ENCODE data around the gene AP1M2. TPM values are rescaled to one million over a fixed set of nuclear protein-coding genes. Genes with fewer than 3 reads are reported as not detected.

Gene AP1M2
- not detected in 2 replicates for total RNA-seq

GRCh38 chr19:10587022-10587838, at the start of gene AP1M2:
Gene AP1M2 (minus strand): TSS chr19:10587312. CDS start chr19:10587231, 81 bp downstream.
- H3K4me3 Mint-ChIP-seq (ENCODE audit: low read depth) = no peak within 1 kb of the TSS
- H3K4me1 Mint-ChIP-seq (ENCODE audit: low read depth) = peaks cover 17% of the 10 kb centered on the region
- H3K27ac Mint-ChIP-seq = no peak within 1 kb of the TSS
- H3K9me3 Mint-ChIP-seq = no peaks in the 10 kb centered on the region
- peaks cover 19% of the 10 kb centered on the region for H3K27me3 Mint-ChIP-seq (ENCODE audit: low read depth)
- DNase-seq (ENCODE audit: low spot score) = no peak
- intact Hi-C loops (cut with micrococcal nuclease) = no loop called here
- H3K36me3 Mint-ChIP-seq (ENCODE audit: low read depth) = no peaks in the 10 kb centered on the region

DNA sequence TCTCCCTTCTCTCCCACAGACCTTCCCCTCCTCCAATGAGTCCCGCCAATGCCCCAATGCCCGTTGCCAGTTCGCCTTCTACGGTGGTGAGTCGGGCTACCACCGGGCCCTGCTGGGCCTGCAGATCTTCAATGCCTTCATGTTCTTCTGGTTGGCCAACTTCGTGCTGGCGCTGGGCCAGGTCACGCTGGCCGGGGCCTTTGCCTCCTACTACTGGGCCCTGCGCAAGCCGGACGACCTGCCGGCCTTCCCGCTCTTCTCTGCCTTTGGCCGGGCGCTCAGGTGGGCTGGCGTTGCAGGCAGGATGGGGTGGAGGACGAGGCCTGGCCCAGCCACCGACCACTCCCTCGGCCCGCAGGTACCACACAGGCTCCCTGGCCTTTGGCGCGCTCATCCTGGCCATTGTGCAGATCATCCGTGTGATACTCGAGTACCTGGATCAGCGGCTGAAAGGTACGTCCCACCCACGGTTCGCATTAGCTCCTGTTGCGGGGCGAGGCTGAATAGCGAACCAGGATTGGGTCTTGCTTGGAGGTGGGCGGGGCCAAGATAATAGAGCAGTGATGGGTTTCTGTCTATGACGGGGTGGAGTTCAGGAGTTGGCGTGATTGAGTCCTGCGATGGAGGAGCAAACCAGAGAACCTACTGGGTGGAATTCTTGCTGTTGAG, 49.3 kb upstream of the AP1M2 start:
- no peak overlapping the region for H3K4me3 Mint-ChIP-seq (ENCODE audit: low read depth)
- no peaks in the 10 kb centered on the region for H3K9me3 Mint-ChIP-seq
- peaks cover 10% of the 10 kb centered on the region for H3K4me1 Mint-ChIP-seq (ENCODE audit: low read depth)
- H3K27me3 Mint-ChIP-seq (ENCODE audit: low read depth) = no peaks in the 10 kb centered on the region
- H3K27ac Mint-ChIP-seq = no peak overlapping the region
- peaks cover 65% of the 10 kb centered on the region for H3K36me3 Mint-ChIP-seq (ENCODE audit: low read depth)
- DNase-seq (ENCODE audit: low spot score) = no peak
- intact Hi-C loops (cut with micrococcal nuclease) = no loop called here

DNA sequence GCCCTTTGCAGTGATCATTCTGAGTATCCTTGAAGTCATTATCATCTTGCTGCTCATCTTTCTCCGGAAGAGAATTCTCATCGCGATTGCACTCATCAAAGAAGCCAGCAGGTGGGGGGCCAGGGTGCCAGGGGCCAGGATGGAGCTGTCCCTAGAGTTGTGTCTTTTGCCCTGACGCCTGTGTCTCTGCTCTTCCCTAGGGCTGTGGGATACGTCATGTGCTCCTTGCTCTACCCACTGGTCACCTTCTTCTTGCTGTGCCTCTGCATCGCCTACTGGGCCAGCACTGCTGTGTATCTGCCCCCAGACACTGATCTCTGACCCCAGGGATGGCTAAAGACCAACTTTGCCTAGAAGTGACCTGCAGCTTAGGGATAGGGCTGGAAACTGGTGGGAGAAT, 47.9 kb upstream of the AP1M2 start:
- peaks cover 8% of the 10 kb centered on the region for H3K4me1 Mint-ChIP-seq (ENCODE audit: low read depth)
- intact Hi-C loops (cut with micrococcal nuclease) = no loop called here
- no peak overlapping the region for H3K4me3 Mint-ChIP-seq (ENCODE audit: low read depth)
- H3K27ac Mint-ChIP-seq = no peak overlapping the region
- no peaks in the 10 kb centered on the region for H3K9me3 Mint-ChIP-seq
- no peaks in the 10 kb centered on the region for H3K27me3 Mint-ChIP-seq (ENCODE audit: low read depth)
- H3K36me3 Mint-ChIP-seq (ENCODE audit: low read depth) = peaks cover 60% of the 10 kb centered on the region
- no peak for DNase-seq (ENCODE audit: low spot score)

DNA sequence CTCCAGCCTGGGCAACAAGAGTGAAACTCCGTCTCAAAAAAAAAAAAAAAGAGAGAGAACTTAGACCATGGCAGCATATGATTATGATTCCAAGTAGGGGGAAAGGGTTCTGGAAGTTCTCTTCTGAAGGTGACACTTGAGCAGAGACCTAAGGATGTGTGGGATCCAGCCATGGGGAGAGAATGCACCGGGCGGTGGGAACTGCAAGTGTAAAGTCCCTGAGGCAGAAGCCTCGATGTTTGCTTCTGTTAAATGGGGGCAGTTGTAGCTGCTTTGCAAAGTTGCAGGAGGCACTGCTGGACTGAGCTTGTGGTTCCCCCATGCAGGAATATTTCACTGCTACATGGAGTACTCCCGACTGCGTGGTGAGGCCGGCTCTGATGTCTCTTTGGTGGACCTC, 47.3 kb upstream of the AP1M2 start:
- H3K27ac Mint-ChIP-seq = no peak overlapping the region
- H3K27me3 Mint-ChIP-seq (ENCODE audit: low read depth) = no peaks in the 10 kb centered on the region
- no peak for DNase-seq (ENCODE audit: low spot score)
- H3K36me3 Mint-ChIP-seq (ENCODE audit: low read depth) = peaks cover 60% of the 10 kb centered on the region
- no peaks in the 10 kb centered on the region for H3K9me3 Mint-ChIP-seq
- no peak overlapping the region for H3K4me3 Mint-ChIP-seq (ENCODE audit: low read depth)
- intact Hi-C loops (cut with micrococcal nuclease) = no loop called here
- H3K4me1 Mint-ChIP-seq (ENCODE audit: low read depth) = peaks cover 8% of the 10 kb centered on the region

GRCh38 chr19:10631874-10632273, 44.8 kb upstream of the AP1M2 start:
- Mint-ChIP-seq H3K27ac (no peak overlapping the region), H3K9me3 (no peaks in the 10 kb centered on the region), H3K27me3 (ENCODE audit: low read depth) (no peaks in the 10 kb centered on the region), H3K4me1 (ENCODE audit: low read depth) (no peaks in the 10 kb centered on the region), H3K4me3 (ENCODE audit: low read depth) (no peak overlapping the region), H3K36me3 (ENCODE audit: low read depth) (peaks cover 53% of the 10 kb centered on the region)
- DNase-seq (ENCODE audit: low spot score) = no peak
- intact Hi-C loops (cut with micrococcal nuclease) = no loop called here

DNA sequence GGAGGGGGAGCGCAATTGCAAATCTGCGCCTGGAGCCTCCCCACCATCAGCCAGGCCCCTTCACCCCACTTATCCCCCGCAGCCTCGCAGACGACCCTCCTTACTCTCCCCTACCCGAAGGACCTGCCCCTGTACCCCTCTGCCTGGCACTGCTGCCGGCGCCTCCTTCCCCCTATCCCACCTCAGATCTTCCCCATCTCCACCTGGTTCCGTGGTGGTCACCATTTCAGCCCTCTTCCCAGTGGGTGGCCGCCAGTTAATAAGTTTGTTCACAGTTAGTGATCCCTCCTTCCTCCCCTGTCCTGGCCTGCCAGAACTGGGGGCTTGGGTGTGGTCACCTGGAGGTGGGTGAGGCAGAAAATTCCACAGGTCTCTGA, 38.6 kb upstream of the AP1M2 start:
- intact Hi-C loops (cut with micrococcal nuclease) = no loop called here
- H3K27ac Mint-ChIP-seq = no peak overlapping the region
- H3K27me3 Mint-ChIP-seq (ENCODE audit: low read depth) = no peaks in the 10 kb centered on the region
- H3K36me3 Mint-ChIP-seq (ENCODE audit: low read depth) = peaks cover 20% of the 10 kb centered on the region
- no peaks in the 10 kb centered on the region for H3K9me3 Mint-ChIP-seq
- H3K4me3 Mint-ChIP-seq (ENCODE audit: low read depth) = no peak overlapping the region
- no peak for DNase-seq (ENCODE audit: low spot score)
- peaks cover 18% of the 10 kb centered on the region for H3K4me1 Mint-ChIP-seq (ENCODE audit: low read depth)

DNA sequence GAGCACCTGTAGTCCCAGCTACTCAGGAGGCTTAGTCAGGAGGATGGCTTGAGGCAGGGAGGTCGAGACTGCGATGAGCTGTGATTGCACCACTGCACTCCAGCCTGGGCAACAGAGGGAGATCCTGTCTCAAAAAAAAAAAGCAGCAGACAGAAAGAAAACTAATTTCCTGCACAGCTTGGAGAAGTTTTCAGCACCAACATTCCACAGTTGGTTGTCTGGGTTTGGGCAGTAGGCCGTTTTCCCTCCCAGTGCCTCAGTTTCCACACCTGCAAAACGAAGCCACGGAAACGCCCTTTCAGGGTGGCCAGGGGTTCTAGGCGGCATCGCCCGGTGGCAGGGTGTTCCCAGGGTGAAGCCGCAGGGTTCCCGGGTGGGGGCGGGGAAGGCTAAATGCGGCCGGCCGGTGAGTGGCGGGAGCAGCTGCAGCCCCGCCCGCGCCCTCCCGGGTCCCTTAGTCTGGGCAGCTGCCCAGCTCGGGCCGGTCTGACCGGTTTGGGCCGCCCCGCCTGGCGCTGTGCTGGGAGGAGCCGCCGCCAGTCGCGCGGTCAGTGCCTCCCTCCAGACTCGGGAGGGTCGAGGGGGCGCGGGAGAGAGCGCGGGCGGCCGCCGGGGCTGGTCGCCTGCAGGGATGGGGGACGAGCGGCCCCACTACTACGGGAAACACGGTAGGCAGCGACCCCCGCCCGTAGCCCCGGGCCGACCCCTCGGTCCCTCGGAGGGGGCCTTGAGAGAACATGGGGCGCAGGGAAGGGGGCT, 38.1 kb upstream of the AP1M2 start, which contains the start of gene SLC44A2:
SLC44A2 (plus strand) TSS at position 551 of the 759 bp plus-strand sequence; CDS start at position 632, 81 bp downstream.
- peaks cover 20% of the 10 kb centered on the region for H3K36me3 Mint-ChIP-seq (ENCODE audit: low read depth)
- peak within 1 kb of the TSS; percentile 60 for H3K27ac Mint-ChIP-seq
- peaks cover 21% of the 10 kb centered on the region for H3K4me1 Mint-ChIP-seq (ENCODE audit: low read depth)
- intact Hi-C loops (cut with micrococcal nuclease) = no loop called here
- no peaks in the 10 kb centered on the region for H3K9me3 Mint-ChIP-seq
- no peak within 1 kb of the TSS for H3K4me3 Mint-ChIP-seq (ENCODE audit: low read depth)
- H3K27me3 Mint-ChIP-seq (ENCODE audit: low read depth) = no peaks in the 10 kb centered on the region
- DNase-seq (ENCODE audit: low spot score) = no peak

GRCh38 chr19:10624585-10624984, 37.5 kb upstream of the AP1M2 start:
- DNase-seq (ENCODE audit: low spot score) = peak; percentile 19
- peaks cover 20% of the 10 kb centered on the region for H3K36me3 Mint-ChIP-seq (ENCODE audit: low read depth)
- H3K27me3 Mint-ChIP-seq (ENCODE audit: low read depth) = no peaks in the 10 kb centered on the region
- peaks cover 21% of the 10 kb centered on the region for H3K4me1 Mint-ChIP-seq (ENCODE audit: low read depth)
- H3K27ac Mint-ChIP-seq = peak overlapping the region; percentile 60
- intact Hi-C loops (cut with micrococcal nuclease) = no loop called here
- no peaks in the 10 kb centered on the region for H3K9me3 Mint-ChIP-seq
- no peak overlapping the region for H3K4me3 Mint-ChIP-seq (ENCODE audit: low read depth)

DNA sequence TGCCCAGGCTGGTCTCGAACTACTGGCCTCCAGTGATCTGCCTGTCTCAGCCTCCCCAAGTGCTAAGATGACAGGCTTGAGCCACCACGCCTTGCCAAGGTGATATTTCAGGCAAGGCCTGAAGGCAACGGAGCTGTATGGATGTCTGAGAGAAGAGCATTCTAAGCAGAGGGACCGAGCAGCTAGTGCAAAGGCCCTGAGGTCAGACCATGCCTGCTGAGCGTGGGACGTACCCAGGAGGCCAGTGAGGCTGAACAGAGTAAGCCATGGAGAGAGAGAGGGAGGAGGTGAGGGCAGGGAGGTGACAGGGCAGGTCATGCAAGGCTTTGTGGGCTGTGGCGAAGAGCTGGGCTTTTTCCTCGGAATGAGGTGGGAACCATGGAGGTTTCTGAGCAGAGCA, 34.9 kb upstream of the AP1M2 start:
- peaks cover 21% of the 10 kb centered on the region for H3K4me1 Mint-ChIP-seq (ENCODE audit: low read depth)
- no peaks in the 10 kb centered on the region for H3K9me3 Mint-ChIP-seq
- peak overlapping the region; percentile 28 for H3K4me3 Mint-ChIP-seq (ENCODE audit: low read depth)
- DNase-seq (ENCODE audit: low spot score) = no peak
- no peak overlapping the region for H3K27ac Mint-ChIP-seq
- intact Hi-C loops (cut with micrococcal nuclease) = no loop called here
- H3K27me3 Mint-ChIP-seq (ENCODE audit: low read depth) = no peaks in the 10 kb centered on the region
- H3K36me3 Mint-ChIP-seq (ENCODE audit: low read depth) = peaks cover 11% of the 10 kb centered on the region

GRCh38 chr19:10620786-10621185, 33.7 kb upstream of the AP1M2 start:
- Mint-ChIP-seq H3K27me3 (ENCODE audit: low read depth) (no peaks in the 10 kb centered on the region), H3K4me3 (ENCODE audit: low read depth) (no peak overlapping the region), H3K27ac (no peak overlapping the region), H3K36me3 (ENCODE audit: low read depth) (peaks cover 11% of the 10 kb centered on the region), H3K4me1 (ENCODE audit: low read depth) (peaks cover 20% of the 10 kb centered on the region), H3K9me3 (no peaks in the 10 kb centered on the region)
- no peak for DNase-seq (ENCODE audit: low spot score)
- intact Hi-C loops (cut with micrococcal nuclease) = no loop called here

GRCh38 chr19:10618846-10619245, 31.7 kb upstream of the AP1M2 start:
- H3K4me3 Mint-ChIP-seq (ENCODE audit: low read depth) = no peak overlapping the region
- no peak overlapping the region for H3K27ac Mint-ChIP-seq
- H3K27me3 Mint-ChIP-seq (ENCODE audit: low read depth) = no peaks in the 10 kb centered on the region
- H3K9me3 Mint-ChIP-seq = no peaks in the 10 kb centered on the region
- peaks cover 16% of the 10 kb centered on the region for H3K36me3 Mint-ChIP-seq (ENCODE audit: low read depth)
- peaks cover 10% of the 10 kb centered on the region for H3K4me1 Mint-ChIP-seq (ENCODE audit: low read depth)
- no peak for DNase-seq (ENCODE audit: low spot score)
- intact Hi-C loops (cut with micrococcal nuclease) = no loop called here

GRCh38 chr19:10617409-10618121, 30.5 kb upstream of the AP1M2 start:
- Mint-ChIP-seq H3K27me3 (ENCODE audit: low read depth) (no peaks in the 10 kb centered on the region), H3K4me1 (ENCODE audit: low read depth) (peaks cover 10% of the 10 kb centered on the region), H3K36me3 (ENCODE audit: low read depth) (peaks cover 24% of the 10 kb centered on the region), H3K9me3 (no peaks in the 10 kb centered on the region), H3K27ac (peak overlapping the region; percentile 6), H3K4me3 (ENCODE audit: low read depth) (no peak overlapping the region)
- DNase-seq (ENCODE audit: low spot score) = no peak
- intact Hi-C loops (cut with micrococcal nuclease) = no loop called here
